Adipose tissue (tissue), 3 donors: Measurements from ENCODE around the gene OCA2. TPM values are rescaled to one million over a fixed set of nuclear protein-coding genes. Genes with fewer than 3 reads are reported as not detected.

Source experiments
- H3K27ac ChIP-seq: one replicate; pipeline ENCODE4 v1.5.1; 2013; ENCODE audit warnings: low read depth, low read length
- WGBS, 3 donors: extraction: QIAGEN DNeasy Blood & Tissue Kit; methylation state at CpG; one replicate each; pipeline ENCODE4 v1.1.7; 2013; 5-methylcytosine and 5-hydroxymethylcytosine counted together
- polyA plus RNA-seq, 3 donors: library from polyadenylated mRNA; stranded (reverse); fragments of 200-250 nt; gene quantifications; one replicate each; pipeline ENCODE4 v1.2.3, GENCODE V29; 2013
- donor health status: healthy with polysubstance abuse.
- donor health status: Bipolar disorder and iron deficiency.
- donor health status: healthy.

Gene OCA2
- polyA plus RNA-seq, 3 donors = 0.06 TPM; not detected in 2

GRCh38 chr15:27826902-27827714 is 272.0 kb downstream of the OCA2 start:
- WGBS, 3 donors = 51 to 61% (median 56%) methylated on average over 15 of the region's 15 CpGs
- no peak overlapping the region for H3K27ac ChIP-seq

GRCh38 chr15:27826411-27826810 is 272.7 kb downstream of the OCA2 start:
- 60 to 83% (median 65%) methylated on average over 7 of the region's 7 CpGs for WGBS, 3 donors
- no peak overlapping the region for H3K27ac ChIP-seq

GRCh38 chr15:27824841-27825422 is 274.2 kb downstream of the OCA2 start:
- no peak overlapping the region for H3K27ac ChIP-seq
- 78 to 85% (median 80%) methylated on average over 10 of the region's 10 CpGs for WGBS, 3 donors

GRCh38 chr15:27821273-27821672 is 277.8 kb downstream of the OCA2 start:
- H3K27ac ChIP-seq = no peak overlapping the region
- 56 to 81% (median 72%) methylated on average over 3 of the region's 3 CpGs for WGBS, 3 donors

GRCh38 chr15:27820722-27821121 is 278.4 kb downstream of the OCA2 start:
- H3K27ac ChIP-seq = no peak overlapping the region
- 71 to 85% (median 81%) methylated on average over 4 of the region's 4 CpGs for WGBS, 3 donors

DNA sequence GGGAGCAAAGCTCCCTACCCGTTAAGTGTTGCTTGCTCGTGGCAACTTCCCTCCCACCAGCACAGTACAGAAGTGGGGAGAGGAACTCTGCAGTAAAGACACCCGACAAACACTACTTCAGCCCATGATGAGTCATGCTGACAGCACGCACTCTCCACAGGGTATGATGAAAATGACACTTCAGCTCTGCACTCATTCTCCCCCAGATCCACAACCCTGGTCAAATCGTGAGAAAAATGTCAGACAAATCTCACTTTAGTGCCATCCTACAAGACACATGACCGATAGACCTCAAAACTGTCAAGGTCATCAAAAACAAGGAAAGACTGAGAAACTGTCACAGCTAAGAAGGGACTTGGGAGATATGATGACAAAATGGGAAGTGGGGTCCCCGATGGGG is 278.9 kb downstream of the OCA2 start:
- H3K27ac ChIP-seq = no peak overlapping the region
- WGBS, 3 donors = 65 to 74% (median 68%) methylated on average over 7 of the region's 7 CpGs

DNA sequence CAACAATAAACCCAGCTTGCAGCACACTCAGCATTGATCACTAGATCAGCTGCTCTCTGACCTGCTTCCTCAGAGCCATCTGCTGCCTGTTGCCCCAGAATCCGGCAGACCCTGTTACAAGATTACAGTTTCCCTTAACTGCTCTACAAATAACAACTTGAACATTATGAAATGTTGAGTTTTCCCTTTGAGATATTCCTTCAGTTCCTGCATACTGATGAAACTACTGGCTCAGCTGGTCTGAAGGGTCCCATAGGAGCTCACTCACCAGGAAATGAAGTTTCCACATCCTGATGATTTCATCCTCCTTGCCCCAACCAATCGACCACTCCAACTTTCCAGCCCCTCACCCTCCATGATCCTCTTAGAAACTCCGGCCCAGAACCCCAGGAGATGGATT is 281.9 kb downstream of the OCA2 start:
- no peak overlapping the region for H3K27ac ChIP-seq
- WGBS, 3 donors = 60 to 78% (median 74%) methylated on average over 3 of the region's 3 CpGs

GRCh38 chr15:27816790-27817189 is 282.3 kb downstream of the OCA2 start:
- H3K27ac ChIP-seq = no peak overlapping the region
- WGBS, 3 donors = 80 to 89% (median 87%) methylated on average over 8 of the region's 8 CpGs

- no peak overlapping the region for H3K27ac ChIP-seq
- 74 to 83% (median 81%) methylated on average over 8 of the region's 8 CpGs for WGBS, 3 donors
Observed at GRCh38 chr15:27815035-27815434, 284.1 kb downstream of the OCA2 start.

GRCh38 chr15:27813139-27813538 is 286.0 kb downstream of the OCA2 start:
- WGBS, 3 donors = 81 to 84% (median 82%) methylated on average over 2 of the region's 2 CpGs
- no peak overlapping the region for H3K27ac ChIP-seq

- no peak overlapping the region for H3K27ac ChIP-seq
- WGBS, 3 donors = 67 to 81% (median 68%) methylated on average over 9 of the region's 9 CpGs
Observed at GRCh38 chr15:27808182-27808581, 290.9 kb downstream of the OCA2 start.

DNA sequence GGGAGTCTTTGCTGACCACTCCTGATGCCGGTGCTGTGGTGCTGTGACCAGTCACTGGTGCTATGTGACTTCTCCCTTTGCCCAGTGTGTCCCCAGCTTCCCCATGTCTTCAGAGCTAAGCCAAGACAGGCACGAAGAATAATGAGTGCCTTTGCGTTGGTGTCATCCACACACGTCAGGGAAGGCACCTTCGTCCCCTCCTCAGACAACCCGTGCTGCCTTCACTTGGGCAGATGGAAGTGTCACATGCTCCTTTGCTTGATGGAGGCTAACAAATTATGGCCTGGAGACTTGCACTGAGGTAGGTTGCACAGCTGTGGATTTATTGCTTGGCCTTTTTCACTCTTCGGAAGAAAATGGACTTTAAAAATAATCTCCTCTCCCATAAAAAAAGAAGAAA is 291.8 kb downstream of the OCA2 start:
- 80 to 89% (median 83%) methylated on average over 7 of the region's 7 CpGs for WGBS, 3 donors
- H3K27ac ChIP-seq = no peak overlapping the region

DNA sequence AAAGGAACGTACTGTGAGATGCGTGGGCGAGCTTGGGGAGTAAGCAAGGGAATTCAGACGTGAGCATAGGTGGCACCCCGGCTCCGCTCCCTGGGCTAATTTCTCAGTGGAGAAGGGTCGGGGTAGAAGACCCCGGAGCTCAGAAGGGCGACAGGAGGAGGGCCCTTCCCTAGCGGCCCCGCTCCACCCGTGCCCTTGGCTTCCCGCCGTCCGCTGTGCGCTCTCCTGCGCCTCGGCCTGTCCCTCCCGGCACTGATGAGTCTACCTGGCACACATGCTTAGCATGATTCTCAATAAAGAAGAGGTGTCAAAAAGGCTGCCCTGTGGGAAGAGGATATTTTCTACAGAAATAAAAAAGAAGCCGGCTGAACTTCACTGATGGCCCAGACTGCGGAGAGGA is 292.7 kb downstream of the OCA2 start:
- 92 to 94% (median 93%) methylated on average over 21 of the region's 21 CpGs for WGBS, 3 donors

GRCh38 chr15:27805261-27806220 is 293.6 kb downstream of the OCA2 start:
- 92 to 94% (median 93%) methylated on average over 54 of the region's 54 CpGs for WGBS, 3 donors
- no peak overlapping the region for H3K27ac ChIP-seq

More for the DNA sequence above, 292.7 kb downstream of the OCA2 start:
- no peak overlapping the region for H3K27ac ChIP-seq

- WGBS, 3 donors = 83 to 90% (median 90%) methylated on average over 30 of the region's 30 CpGs
- H3K27ac ChIP-seq = no peak overlapping the region
Observed at GRCh38 chr15:27804569-27805260, 294.4 kb downstream of the OCA2 start.

DNA sequence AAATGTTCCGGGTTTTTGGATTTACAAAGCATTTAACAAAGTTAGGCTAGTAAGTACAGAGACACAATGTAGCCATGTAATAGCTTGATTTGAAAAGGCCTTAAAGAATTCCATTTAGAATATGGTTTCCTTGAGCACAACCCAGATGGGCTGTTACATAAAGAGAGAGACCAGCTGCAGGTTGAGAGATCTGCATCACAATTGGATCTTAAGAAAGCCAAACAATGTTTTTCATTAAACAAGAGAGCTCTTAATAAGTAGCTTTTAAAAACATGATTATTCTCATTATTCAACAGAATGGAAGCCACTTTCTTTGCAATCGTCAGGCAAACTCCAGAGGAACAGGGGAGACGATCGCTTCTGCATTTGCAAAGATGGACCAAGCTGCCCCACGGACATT is 300.3 kb downstream of the OCA2 start:
- H3K27ac ChIP-seq = no peak overlapping the region
- 79 to 81% (median 80%) methylated on average over 5 of the region's 5 CpGs for WGBS, 3 donors

DNA sequence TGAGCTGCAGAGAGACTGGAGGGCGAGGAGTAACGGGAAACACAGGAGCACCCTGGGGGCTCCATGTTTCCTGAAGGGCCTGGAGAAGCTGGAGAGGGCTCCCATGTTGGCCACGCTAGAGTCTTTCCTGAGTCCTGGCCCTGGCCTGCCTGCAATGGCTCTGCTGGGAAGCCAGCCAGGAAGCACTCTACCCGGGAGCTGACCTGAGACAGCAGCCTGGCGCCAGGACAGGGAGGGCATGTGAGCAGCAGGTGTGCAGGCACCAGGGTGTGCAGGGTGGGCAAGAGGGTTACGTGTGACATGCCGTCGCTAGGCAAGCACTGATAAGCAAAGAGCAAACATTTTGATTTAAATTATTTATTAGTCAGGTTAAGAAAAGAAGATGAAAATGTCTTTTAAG is 301.4 kb downstream of the OCA2 start:
- no peak overlapping the region for H3K27ac ChIP-seq
- WGBS, 3 donors = 39 to 79% (median 79%) methylated on average over 8 of the region's 8 CpGs
